Adrenal gland (tissue), 12 donors: Measurements from ENCODE around the gene PCDH9. TPM values are rescaled to one million over a fixed set of nuclear protein-coding genes. Genes with fewer than 3 reads are reported as not detected.

Source experiments
- DNase-seq, 7 donors: peaks; one replicate each; pipeline ENCODE4 v3.0.0-alpha.2; 2019 to 2020
- H3K27ac ChIP-seq, 5 donors: fragments of 200-600 bp; sonication (generic) in 4 of 5; 1 replicate in 3 of 5; 2 replicates in 2 of 5; pipeline versions ENCODE4 v1.5.1 to v1.8.0; 2016 to 2020; ENCODE audit warnings: mild to moderate bottlenecking in 1 of 5
- H3K27me3 ChIP-seq: fragments of 200-600 bp; 2 replicates; pipeline ENCODE4 v1.8.0; 2021
- H3K36me3 ChIP-seq, 2 donors: fragments of 200-600 bp; replicated peaks in 1 of 2; 1 replicate in 1 of 2; 2 replicates in 1 of 2; pipeline versions ENCODE4 v1.5.1 to v1.8.0; 2018 to 2022
- H3K4me1 ChIP-seq, 2 donors: fragments of 200-600 bp; replicated peaks in 1 of 2; 1 replicate in 1 of 2; 2 replicates in 1 of 2; pipeline versions ENCODE4 v1.5.1 to v1.8.0; 2018 to 2021
- H3K4me3 ChIP-seq, 4 donors: fragments of 200-600 bp; sonication (generic) in 3 of 4; one replicate each; pipeline ENCODE4 v1.5.1; 2016 to 2018
- H3K9me3 ChIP-seq, 3 donors: fragments of 200-600 bp; sonication (generic) in 1 of 3; replicated peaks in 1 of 3; 1 replicate in 2 of 3; 2 replicates in 1 of 3; pipeline versions ENCODE4 v1.5.1 to v1.8.0; 2016 to 2021
- POLR2A ChIP-seq, 2 donors: fragments of 450-650 bp; IDR thresholded peaks; one replicate each; pipeline ENCODE4 v1.6.1; 2017; ENCODE audit warnings: antibody characterized with exemption in 2 of 2, mild to moderate bottlenecking in 2 of 2, moderate library complexity in 1 of 2
- WGBS, 4 donors: extraction: QIAGEN DNeasy Blood & Tissue Kit in 2 of 4; methylation state at CpG; one replicate each; pipeline versions ENCODE4 v1.1.5 to v1.1.7; 2013 to 2017; 5-methylcytosine and 5-hydroxymethylcytosine counted together
- intact Hi-C, 2 donors: fragments of 100-400 bp; cut with DNase I; formaldehyde crosslinking; loops; one replicate each; pipeline versions ENCODE4 v1.14.1 to v1.15.0; 2022 to 2023
- polyA plus RNA-seq, 3 donors: library from polyadenylated mRNA; stranded (reverse); fragments of 200-250 nt in 2 of 3; fragments of 350-450 nt in 1 of 3; fragmentation: Illumina TruSeq in 1 of 3; extraction: RNeasy Lipid Tissue Mini Kit (QIAGEN cat#74804) in 1 of 3; gene quantifications; one replicate each; pipeline ENCODE4 v1.2.3, GENCODE V29; 2013 to 2014
- total RNA-seq, 9 donors: library from RNA; depleted of rRNA in 4 of 9; stranded (reverse); fragments of >200 nt in 4 of 9; fragments of 120-200 nt in 1 of 9; fragmentation: NEBNext Ultra II Directional in 1 of 9; extraction: Animal tissue kit (Norgen Biotek cat#: 25700) in 1 of 9; gene quantifications; one replicate each; pipeline versions ENCODE4 v1.1.0 to v1.2.4, GENCODE V29; 2013 to 2023
- TF ChIP-seq, protein P1 (sequence below), 6 experiments: fragments of 450-650 bp in 4 of 6; fragments of 200-600 bp in 2 of 6; sonication (generic) in 1 of 6; IDR thresholded peaks; 1 replicate in 5 of 6; 2 replicates in 1 of 6; pipeline versions ENCODE4 v1.5.1 to v1.8.0; 2016 to 2021; ENCODE audit warnings: antibody characterized with exemption in 6 of 6, mild to moderate bottlenecking in 2 of 6, moderate library complexity in 1 of 6
- donor health status: healthy with polysubstance abuse.
- donor health status: Bipolar disorder and iron deficiency.
- donor health status: DM: yes; HTN: yes; CAD: no.
- donor health status: DM: no; HTN: no; CAD: no.
- donor health status: DM: no; HTN: no; CAD: no.
- donor health status: DM: yes; HTN: yes; CAD: no.

PCDH9 gene
- total and polyA plus RNA-seq, 12 donors, result 0.71 to 10.9 (median 3.6) TPM

DNA sequence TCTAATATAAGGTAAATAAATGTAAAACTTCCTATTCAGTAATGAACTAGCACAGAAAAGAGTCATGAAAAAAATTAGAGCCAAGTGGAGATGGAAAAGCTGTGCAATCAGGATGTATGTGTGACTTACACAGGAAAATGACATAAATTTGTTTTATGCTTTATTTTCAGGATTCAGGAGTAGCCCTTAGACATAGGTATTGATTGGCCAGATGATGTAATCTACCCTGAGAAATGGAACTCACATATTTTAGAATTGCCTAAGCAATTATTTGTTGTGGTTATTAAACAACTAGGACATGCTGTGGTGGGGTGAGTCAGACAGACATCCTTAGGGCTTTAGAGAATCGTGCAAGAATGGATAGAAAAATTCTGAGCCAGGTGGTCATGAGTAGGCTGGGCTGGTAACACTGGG, 110.6 kb downstream of the PCDH9 start:
- Histone ChIP-seq H3K27ac (no peak overlapping the region), H3K36me3 (no peaks in the 10 kb centered on the region), H3K27me3 (no peaks in the 10 kb centered on the region), H3K4me3 (no peak overlapping the region), H3K9me3 (no peaks in the 10 kb centered on the region), H3K4me1 (no peaks in the 10 kb centered on the region)
- TF ChIP-seq, protein P1, sequence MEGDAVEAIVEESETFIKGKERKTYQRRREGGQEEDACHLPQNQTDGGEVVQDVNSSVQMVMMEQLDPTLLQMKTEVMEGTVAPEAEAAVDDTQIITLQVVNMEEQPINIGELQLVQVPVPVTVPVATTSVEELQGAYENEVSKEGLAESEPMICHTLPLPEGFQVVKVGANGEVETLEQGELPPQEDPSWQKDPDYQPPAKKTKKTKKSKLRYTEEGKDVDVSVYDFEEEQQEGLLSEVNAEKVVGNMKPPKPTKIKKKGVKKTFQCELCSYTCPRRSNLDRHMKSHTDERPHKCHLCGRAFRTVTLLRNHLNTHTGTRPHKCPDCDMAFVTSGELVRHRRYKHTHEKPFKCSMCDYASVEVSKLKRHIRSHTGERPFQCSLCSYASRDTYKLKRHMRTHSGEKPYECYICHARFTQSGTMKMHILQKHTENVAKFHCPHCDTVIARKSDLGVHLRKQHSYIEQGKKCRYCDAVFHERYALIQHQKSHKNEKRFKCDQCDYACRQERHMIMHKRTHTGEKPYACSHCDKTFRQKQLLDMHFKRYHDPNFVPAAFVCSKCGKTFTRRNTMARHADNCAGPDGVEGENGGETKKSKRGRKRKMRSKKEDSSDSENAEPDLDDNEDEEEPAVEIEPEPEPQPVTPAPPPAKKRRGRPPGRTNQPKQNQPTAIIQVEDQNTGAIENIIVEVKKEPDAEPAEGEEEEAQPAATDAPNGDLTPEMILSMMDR (IDR thresholded peaks at IDR 0.05), result no peak
- no peak for TF ChIP-seq POLR2A (IDR thresholded peaks at IDR 0.05)
- intact Hi-C loops, result no loop called here
- no peak for DNase-seq
- WGBS, 4 donors, result 37 to 67% (median 65%) methylated on average over 1 of the region's 1 CpG

DNA sequence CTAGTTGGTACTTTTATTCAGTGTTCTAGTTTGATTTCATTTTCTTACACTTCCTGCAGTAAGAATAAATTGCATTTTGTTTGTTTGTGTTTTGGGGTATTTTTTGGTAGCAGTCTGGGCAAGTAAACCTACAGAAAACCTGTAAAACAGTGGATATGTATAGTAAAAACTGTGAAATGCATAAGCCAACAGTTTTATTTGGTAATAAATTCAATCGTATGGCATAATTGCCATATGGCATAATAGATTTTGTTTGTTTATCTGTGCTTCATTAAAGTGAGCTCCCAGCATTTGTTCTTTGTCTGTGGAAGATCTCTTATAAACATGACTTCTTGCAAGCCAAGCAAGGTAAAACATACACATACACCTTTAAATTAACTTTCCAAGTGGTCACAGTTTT, 111.9 kb downstream of the PCDH9 start:
- intact Hi-C loops, result no loop called here
- TF ChIP-seq, protein P1 (IDR thresholded peaks at IDR 0.05), result no peak
- TF ChIP-seq POLR2A (IDR thresholded peaks at IDR 0.05), result no peak
- no peaks in the 10 kb centered on the region for H3K27me3 ChIP-seq
- H3K4me1 ChIP-seq, result no peaks in the 10 kb centered on the region
- no peak overlapping the region for H3K27ac ChIP-seq
- DNase-seq, result no peak
- H3K9me3 ChIP-seq, result no peaks in the 10 kb centered on the region
- WGBS, 4 donors, result 82 to 86% (median 84%) methylated on average over 1 of the region's 1 CpG
- no peaks in the 10 kb centered on the region for H3K36me3 ChIP-seq
- H3K4me3 ChIP-seq, result no peak overlapping the region

DNA sequence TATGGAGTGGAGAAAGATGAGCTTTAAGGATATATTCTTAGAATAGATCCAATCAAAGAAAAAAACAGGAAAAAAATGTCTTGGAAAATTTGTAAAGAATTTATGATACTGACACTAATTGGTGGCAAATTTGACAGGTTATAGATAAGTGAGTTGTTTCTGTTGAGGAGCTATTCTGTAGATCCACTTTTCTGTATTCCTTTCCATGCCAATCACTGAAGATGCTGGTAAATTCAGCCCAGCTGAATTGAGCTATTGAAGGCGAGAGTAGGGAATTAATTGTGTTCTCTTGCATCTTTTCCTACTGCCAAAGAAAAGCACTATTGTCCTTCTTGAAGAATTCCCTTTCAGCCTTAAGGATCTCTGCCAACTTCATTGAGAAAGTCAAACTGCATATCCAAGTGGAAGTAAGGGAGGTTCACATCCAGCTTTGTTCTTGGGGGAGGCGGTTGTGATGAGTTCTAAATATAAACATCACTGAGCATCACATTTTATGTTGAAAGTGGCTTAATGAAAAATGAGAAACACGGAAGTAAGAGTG, 113.1 kb downstream of the PCDH9 start:
- H3K27me3 ChIP-seq, result no peaks in the 10 kb centered on the region
- no peaks in the 10 kb centered on the region for H3K9me3 ChIP-seq
- DNase-seq, result no peak
- WGBS, 4 donors, result 72 to 80% (median 74%) methylated on average over 3 of the region's 3 CpGs
- H3K4me1 ChIP-seq, result no peaks in the 10 kb centered on the region
- no peak overlapping the region for H3K4me3 ChIP-seq
- no peak overlapping the region for H3K27ac ChIP-seq
- no peaks in the 10 kb centered on the region for H3K36me3 ChIP-seq
- TF ChIP-seq POLR2A (IDR thresholded peaks at IDR 0.05), result no peak
- TF ChIP-seq, protein P1 (IDR thresholded peaks at IDR 0.05), result no peak
- intact Hi-C loops, result no loop called here

DNA sequence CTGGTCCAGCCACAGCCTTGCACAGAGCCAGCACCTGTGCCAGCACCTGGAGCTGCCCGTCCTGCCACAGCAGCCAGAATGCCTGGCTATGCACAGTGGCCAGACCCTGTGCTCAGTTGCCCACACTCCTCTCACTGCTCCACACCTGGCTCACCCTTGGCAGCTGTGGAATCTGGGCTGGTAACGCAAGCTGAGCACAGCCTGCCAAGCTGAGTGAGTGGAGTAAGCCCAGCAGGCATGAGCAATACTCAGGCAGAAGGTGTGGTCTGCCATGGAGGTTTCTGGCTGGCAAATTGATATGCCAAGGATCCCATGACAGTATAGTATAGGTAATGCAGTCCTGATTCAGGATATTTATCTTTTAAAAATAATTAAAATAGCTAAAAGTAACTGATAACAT, 122.2 kb downstream of the PCDH9 start:
- DNase-seq, result no peak
- H3K27ac ChIP-seq, result no peak overlapping the region
- no peak for TF ChIP-seq POLR2A (IDR thresholded peaks at IDR 0.05)
- TF ChIP-seq, protein P1 (IDR thresholded peaks at IDR 0.05), result no peak
- H3K36me3 ChIP-seq, result no peaks in the 10 kb centered on the region
- H3K27me3 ChIP-seq, result no peaks in the 10 kb centered on the region
- 89 to 100% (median 94%) methylated on average over 1 to 2 of the region's 2 CpGs for WGBS, 4 donors
- H3K4me3 ChIP-seq, result no peak overlapping the region
- intact Hi-C loops, result no loop called here
- no peaks in the 10 kb centered on the region for H3K4me1 ChIP-seq
- H3K9me3 ChIP-seq, result no peaks in the 10 kb centered on the region
